Spinal cord (tissue), 10 donors: ENCODE measurements around the gene PDE6B. TPM values are rescaled to one million over a fixed set of nuclear protein-coding genes. Genes with fewer than 3 reads are reported as not detected.

Source experiments
- DNase-seq, 6 donors: peaks; one replicate each; pipeline versions ENCODE4 v3.0.0 to v3.0.0-alpha.2; 2013 to 2015; ENCODE audit warnings: low spot score in 6 of 6, low read depth in 4 of 6
- H3K27ac ChIP-seq: one replicate; pipeline ENCODE4 v1.5.1; 2013; ENCODE audit warnings: low read depth, low read length, control low read depth
- H3K27me3 ChIP-seq: one replicate; pipeline ENCODE4 v1.6.1; 2013; ENCODE audit warnings: low read length; ENCODE audit not compliant: control insufficient read depth, insufficient read depth
- H3K36me3 ChIP-seq: one replicate; pipeline ENCODE4 v1.6.1; 2013; ENCODE audit warnings: low read length; ENCODE audit not compliant: control insufficient read depth, insufficient read depth
- H3K4me1 ChIP-seq: one replicate; pipeline ENCODE4 v1.6.1; 2013; ENCODE audit warnings: low read length; ENCODE audit not compliant: control insufficient read depth, insufficient read depth
- H3K4me3 ChIP-seq: one replicate; pipeline ENCODE4 v1.5.1; 2013; ENCODE audit warnings: low read depth, low read length, control low read depth
- H3K9me3 ChIP-seq: one replicate; pipeline ENCODE4 v1.6.1; 2013; ENCODE audit warnings: low read length; ENCODE audit not compliant: control insufficient read depth, insufficient read depth
- WGBS: methylation state at CpG from one replicate; pipeline ENCODE4 v1.1.5; 2013; ENCODE audit warnings: missing lambda C conversion rate; ENCODE audit not compliant: insufficient coverage; 5-methylcytosine and 5-hydroxymethylcytosine counted together
- long read RNA-seq, 4 donors: transcript quantifications; one replicate each; lab custom pipeline, GENCODE V29; 2026
- polyA plus RNA-seq, 2 donors: library from polyadenylated mRNA; unstranded; fragments of 120-200 nt; gene quantifications; one replicate each; pipeline ENCODE4 v1.2.1, GENCODE V29; 2013; ENCODE audit not compliant: insufficient read length in 2 of 2
- total RNA-seq, 2 donors: library from RNA; depleted of rRNA in 1 of 2; stranded (reverse); fragments of 120-200 nt in 1 of 2; fragments of >200 nt in 1 of 2; gene quantifications; one replicate each; pipeline versions ENCODE4 v1.2.3 to v1.2.4, GENCODE V29; 2013 to 2014
- donor health status: healthy.

The PDE6B gene
- 10 to 100 TPM; 16.8 to 17.7 TPM for total RNA-seq
- 10 to 100 TPM; 21.7 to 24.1 TPM for polyA plus RNA-seq
- long read RNA-seq, donor 1, result 0 reads
- long read RNA-seq, donor 2, result 0 reads
- long read RNA-seq, donor 3, result 0 reads
- long read RNA-seq, donor 4, partial matches to known transcripts, result 355 of 1,171 reads
- long read RNA-seq, donor 4, other reads (novel, unspliced or antisense), result 815 of 1,171 reads

GRCh38 chr4:624705-625590 lies at the start of gene PDE6B:
TSS of gene PDE6B (plus strand) at chr4:625573. CDS start at chr4:625627, 54 bp downstream.
- WGBS, result 81% methylated on average over 18 of the region's 21 CpGs
- no peak for DNase-seq
- no peaks in the 10 kb centered on the region for H3K27me3 ChIP-seq

GRCh38 chr4:576245-576821 lies 49.0 kb upstream of the PDE6B start, which contains the start of gene TMEM271:
TSS of gene TMEM271 (minus strand) at chr4:576295. CDS start at chr4:576062, 233 bp downstream.
- peak in 2 of 6 donors; percentile 71 to 72 for DNase-seq
- Histone ChIP-seq H3K4me1 (peaks cover 50% of the 10 kb centered on the region), H3K4me3 (peak within 1 kb of the TSS; percentile 24), H3K27me3 (peaks cover 49% of the 10 kb centered on the region), H3K27ac (no peak within 1 kb of the TSS), H3K9me3 (no peaks in the 10 kb centered on the region), H3K36me3 (peaks cover 12% of the 10 kb centered on the region)
- WGBS, result 0% methylated on average over 4 of the region's 60 CpGs

More at GRCh38 chr4:624705-625590, at the start of gene PDE6B:
- Histone ChIP-seq H3K27ac (no peak within 1 kb of the TSS), H3K4me3 (no peak within 1 kb of the TSS), H3K36me3 (no peaks in the 10 kb centered on the region), H3K4me1 (peaks cover 2% of the 10 kb centered on the region), H3K9me3 (no peaks in the 10 kb centered on the region)

- H3K4me1 ChIP-seq, result peaks cover 46% of the 10 kb centered on the region
- H3K27ac ChIP-seq, result no peak overlapping the region
- H3K36me3 ChIP-seq, result peaks cover 11% of the 10 kb centered on the region
- peaks cover 49% of the 10 kb centered on the region for H3K27me3 ChIP-seq
- H3K4me3 ChIP-seq, result peak overlapping the region; percentile 24
- peak in 3 of 6 donors; percentile 48 to 92 (median 83) for DNase-seq
- WGBS, result under 1% methylated on average over 31 of the region's 37 CpGs
- H3K9me3 ChIP-seq, result no peaks in the 10 kb centered on the region
These were observed 48.3 kb upstream of the PDE6B start for GRCh38 chr4:576991-577498.

- H3K4me1 ChIP-seq, result peaks cover 41% of the 10 kb centered on the region
- peaks cover 5% of the 10 kb centered on the region for H3K36me3 ChIP-seq
- DNase-seq, result peak in 2 of 6 donors; percentile 65 to 77
- peak overlapping the region; percentile 24 for H3K4me3 ChIP-seq
- no peaks in the 10 kb centered on the region for H3K9me3 ChIP-seq
- peaks cover 46% of the 10 kb centered on the region for H3K27me3 ChIP-seq
- H3K27ac ChIP-seq, result no peak overlapping the region
- WGBS, result 3% methylated on average over 51 of the region's 52 CpGs
These were observed 47.6 kb upstream of the PDE6B start for GRCh38 chr4:577499-578450.

- 17% methylated on average over 30 of the region's 32 CpGs for WGBS
- Histone ChIP-seq H3K27me3 (peaks cover 37% of the 10 kb centered on the region), H3K4me1 (peaks cover 32% of the 10 kb centered on the region), H3K4me3 (no peak overlapping the region), H3K9me3 (peaks cover under 1% of the 10 kb centered on the region), H3K36me3 (peaks cover 5% of the 10 kb centered on the region), H3K27ac (no peak overlapping the region)
- peak in 1 of 6 donors; percentile 9 for DNase-seq
These were observed 46.6 kb upstream of the PDE6B start for GRCh38 chr4:578451-579443.

- peaks cover 29% of the 10 kb centered on the region for H3K27me3 ChIP-seq
- DNase-seq, result no peak
- peaks cover 3% of the 10 kb centered on the region for H3K9me3 ChIP-seq
- H3K36me3 ChIP-seq, result peaks cover 5% of the 10 kb centered on the region
- 64% methylated on average over 8 of the region's 11 CpGs for WGBS
- H3K27ac ChIP-seq, result no peak overlapping the region
- peaks cover 27% of the 10 kb centered on the region for H3K4me1 ChIP-seq
- H3K4me3 ChIP-seq, result no peak overlapping the region
These were observed 45.7 kb upstream of the PDE6B start for GRCh38 chr4:579543-580175.

- WGBS, result 90% methylated on average over 2 of the region's 6 CpGs
- Histone ChIP-seq H3K36me3 (peaks cover 5% of the 10 kb centered on the region), H3K27ac (no peak overlapping the region), H3K4me3 (no peak overlapping the region), H3K27me3 (peaks cover 27% of the 10 kb centered on the region), H3K9me3 (peaks cover 3% of the 10 kb centered on the region), H3K4me1 (peaks cover 27% of the 10 kb centered on the region)
- DNase-seq, result no peak
These were observed 44.2 kb upstream of the PDE6B start for GRCh38 chr4:581181-581580.
